Suprapubic skin (tissue), 4 donors: Measurements from ENCODE around the gene HHAT.

Source experiments
- EP300 ChIP-seq: sonication (generic); formaldehyde crosslinking; IDR thresholded peaks from one replicate; pipeline ENCODE4 v1.6.1; 2017; ENCODE audit warnings: antibody characterized with exemption
- POLR2A ChIP-seq, 2 donors: fragments of 450-650 bp; IDR thresholded peaks; one replicate each; pipeline ENCODE4 v1.6.1; 2017; ENCODE audit warnings: antibody characterized with exemption in 2 of 2, mild to moderate bottlenecking in 2 of 2, moderate library complexity in 2 of 2
- POLR2AphosphoS5 ChIP-seq, 3 donors: sonication (generic); formaldehyde crosslinking; IDR thresholded peaks; one replicate each; pipeline ENCODE4 v1.6.1; 2017; ENCODE audit warnings: antibody characterized with exemption in 3 of 3
- TF ChIP-seq, protein P1 (sequence below), 2 donors: fragments of 200-600 bp in 1 of 2; fragments of 450-650 bp in 1 of 2; sonication (generic) in 1 of 2; IDR thresholded peaks; one replicate each; pipeline ENCODE4 v1.5.1; 2016 to 2019; ENCODE audit warnings: antibody characterized with exemption in 2 of 2, mild to moderate bottlenecking in 1 of 2, moderate library complexity in 1 of 2

DNA sequence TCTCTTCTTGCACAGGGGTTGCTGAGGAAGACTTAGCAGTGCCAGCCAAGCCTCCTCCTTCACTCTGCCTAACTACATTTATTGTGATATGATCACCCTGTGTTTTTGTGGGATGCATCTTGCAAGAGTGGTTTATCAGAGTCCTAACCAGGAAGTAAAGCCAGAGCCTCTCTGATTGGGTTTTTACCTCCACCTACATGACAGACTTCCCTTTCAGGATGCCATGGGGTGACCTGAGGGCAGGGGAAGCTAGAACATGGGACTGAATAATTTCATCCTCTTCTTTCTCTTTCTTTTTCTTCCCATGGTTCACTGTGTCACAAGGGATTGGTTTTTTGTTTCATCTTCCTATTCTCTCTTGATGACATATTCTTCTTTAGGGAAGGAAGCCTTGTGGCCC is 146.6 kb downstream of the HHAT start:
- no peak for TF ChIP-seq EP300
- TF ChIP-seq, protein P1, sequence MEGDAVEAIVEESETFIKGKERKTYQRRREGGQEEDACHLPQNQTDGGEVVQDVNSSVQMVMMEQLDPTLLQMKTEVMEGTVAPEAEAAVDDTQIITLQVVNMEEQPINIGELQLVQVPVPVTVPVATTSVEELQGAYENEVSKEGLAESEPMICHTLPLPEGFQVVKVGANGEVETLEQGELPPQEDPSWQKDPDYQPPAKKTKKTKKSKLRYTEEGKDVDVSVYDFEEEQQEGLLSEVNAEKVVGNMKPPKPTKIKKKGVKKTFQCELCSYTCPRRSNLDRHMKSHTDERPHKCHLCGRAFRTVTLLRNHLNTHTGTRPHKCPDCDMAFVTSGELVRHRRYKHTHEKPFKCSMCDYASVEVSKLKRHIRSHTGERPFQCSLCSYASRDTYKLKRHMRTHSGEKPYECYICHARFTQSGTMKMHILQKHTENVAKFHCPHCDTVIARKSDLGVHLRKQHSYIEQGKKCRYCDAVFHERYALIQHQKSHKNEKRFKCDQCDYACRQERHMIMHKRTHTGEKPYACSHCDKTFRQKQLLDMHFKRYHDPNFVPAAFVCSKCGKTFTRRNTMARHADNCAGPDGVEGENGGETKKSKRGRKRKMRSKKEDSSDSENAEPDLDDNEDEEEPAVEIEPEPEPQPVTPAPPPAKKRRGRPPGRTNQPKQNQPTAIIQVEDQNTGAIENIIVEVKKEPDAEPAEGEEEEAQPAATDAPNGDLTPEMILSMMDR (IDR thresholded peaks at IDR 0.05): no peak
- TF ChIP-seq POLR2A (IDR thresholded peaks at IDR 0.05): no peak
- no peak for TF ChIP-seq POLR2AphosphoS5 (IDR thresholded peaks at IDR 0.05)
